Nephron progenitor cell (in vitro differentiated cells): ENCODE data around the gene LYRM4.

ENCODE experiments used
- DNase-seq: peaks from one replicate; pipeline ENCODE4 v3.0.0; 2021
- H3K27ac Mint-ChIP-seq: 2 replicates; pipeline ENCODE4 v1.8.0; 2021; ENCODE audit warnings: mild to moderate bottlenecking, moderate library complexity, mixed read lengths
- H3K27me3 Mint-ChIP-seq: 2 replicates; pipeline ENCODE4 v1.8.0; 2021; ENCODE audit warnings: mild to moderate bottlenecking, low read depth, mixed read lengths; ENCODE audit not compliant: poor library complexity
- H3K36me3 Mint-ChIP-seq: 2 replicates; pipeline ENCODE4 v1.8.0; 2021; ENCODE audit warnings: low read depth, mixed read lengths
- H3K4me1 Mint-ChIP-seq: 2 replicates; pipeline ENCODE4 v1.8.0; 2021; ENCODE audit warnings: mixed read lengths
- H3K4me3 Mint-ChIP-seq: 2 replicates; pipeline ENCODE4 v1.8.0; 2021; ENCODE audit warnings: mild to moderate bottlenecking, moderate library complexity, mixed read lengths
- H3K9me3 Mint-ChIP-seq: 2 replicates; pipeline ENCODE4 v1.8.0; 2021; ENCODE audit warnings: mild to moderate bottlenecking, moderate library complexity, mixed read lengths
- TF ChIP-seq, protein P1 (sequence below): fragments of 200-600 bp; sonication (generic); IDR thresholded peaks from 2 replicates; pipeline ENCODE4 v1.5.0; 2021; ENCODE audit warnings: antibody characterized with exemption

Gene LYRM4

DNA sequence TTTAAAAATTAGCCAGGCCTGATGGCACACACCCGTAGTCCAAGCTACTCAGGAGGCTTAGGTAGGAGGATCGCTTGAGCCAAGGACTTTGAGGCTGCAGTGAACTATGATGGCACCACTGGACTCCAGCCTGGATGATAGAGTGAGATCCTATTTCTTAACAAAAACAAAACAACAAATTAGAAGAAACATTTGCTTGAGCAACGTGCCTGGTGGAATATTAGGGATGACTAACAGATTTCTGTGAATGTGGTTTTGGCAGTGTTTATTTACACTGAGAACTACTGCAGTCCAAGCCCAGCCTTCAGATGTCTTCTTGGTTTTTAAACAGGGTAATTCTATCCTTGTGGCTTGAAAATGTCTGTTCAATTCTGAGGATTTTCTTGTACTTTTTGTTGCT is 166.4 kb downstream of the LYRM4 start:
- peaks cover 19% of the 10 kb centered on the region for H3K27me3 Mint-ChIP-seq
- H3K27ac Mint-ChIP-seq = no peak overlapping the region
- H3K4me3 Mint-ChIP-seq = no peak overlapping the region
- TF ChIP-seq, protein P1, sequence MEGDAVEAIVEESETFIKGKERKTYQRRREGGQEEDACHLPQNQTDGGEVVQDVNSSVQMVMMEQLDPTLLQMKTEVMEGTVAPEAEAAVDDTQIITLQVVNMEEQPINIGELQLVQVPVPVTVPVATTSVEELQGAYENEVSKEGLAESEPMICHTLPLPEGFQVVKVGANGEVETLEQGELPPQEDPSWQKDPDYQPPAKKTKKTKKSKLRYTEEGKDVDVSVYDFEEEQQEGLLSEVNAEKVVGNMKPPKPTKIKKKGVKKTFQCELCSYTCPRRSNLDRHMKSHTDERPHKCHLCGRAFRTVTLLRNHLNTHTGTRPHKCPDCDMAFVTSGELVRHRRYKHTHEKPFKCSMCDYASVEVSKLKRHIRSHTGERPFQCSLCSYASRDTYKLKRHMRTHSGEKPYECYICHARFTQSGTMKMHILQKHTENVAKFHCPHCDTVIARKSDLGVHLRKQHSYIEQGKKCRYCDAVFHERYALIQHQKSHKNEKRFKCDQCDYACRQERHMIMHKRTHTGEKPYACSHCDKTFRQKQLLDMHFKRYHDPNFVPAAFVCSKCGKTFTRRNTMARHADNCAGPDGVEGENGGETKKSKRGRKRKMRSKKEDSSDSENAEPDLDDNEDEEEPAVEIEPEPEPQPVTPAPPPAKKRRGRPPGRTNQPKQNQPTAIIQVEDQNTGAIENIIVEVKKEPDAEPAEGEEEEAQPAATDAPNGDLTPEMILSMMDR = no peak
- H3K4me1 Mint-ChIP-seq = peaks cover 26% of the 10 kb centered on the region
- H3K36me3 Mint-ChIP-seq = no peaks in the 10 kb centered on the region
- H3K9me3 Mint-ChIP-seq = no peaks in the 10 kb centered on the region
- DNase-seq = no peak

DNA sequence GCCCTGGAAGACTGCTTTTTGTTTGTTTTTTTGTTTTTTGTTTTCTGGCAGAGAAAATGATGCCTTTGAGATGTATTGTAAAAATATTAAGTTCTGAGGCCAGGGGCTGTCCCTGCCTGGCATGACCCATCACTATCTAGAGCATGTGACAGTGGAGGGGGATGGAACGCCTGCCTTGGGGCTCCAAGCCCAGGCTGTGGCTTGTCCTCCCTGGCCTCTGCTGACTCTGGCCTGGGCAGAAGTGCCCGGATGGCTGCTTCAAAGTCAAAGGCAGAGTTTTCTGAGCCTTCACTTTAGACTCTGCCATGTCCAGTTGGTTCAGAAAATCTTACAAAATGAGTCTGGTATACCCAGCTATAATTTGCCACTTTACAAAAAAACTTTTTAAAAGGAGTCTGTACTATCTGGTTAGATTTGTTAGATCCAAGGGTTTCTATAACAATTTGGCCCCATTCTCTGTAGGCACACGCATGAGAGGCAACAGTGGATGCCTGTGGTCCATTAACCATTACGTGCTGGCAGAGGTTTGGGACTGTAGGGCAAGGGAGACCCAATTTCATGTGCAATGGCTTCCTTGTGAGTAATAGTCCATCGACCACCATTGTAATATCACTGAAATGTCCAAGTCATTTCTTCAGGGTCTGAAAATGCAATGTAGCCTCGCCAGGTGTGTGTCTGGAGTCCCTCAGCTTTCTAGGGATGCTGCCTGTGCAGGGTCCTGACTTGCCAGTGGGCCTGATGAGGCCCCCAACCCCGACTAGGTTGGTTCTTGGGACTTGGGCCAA is 167.3 kb downstream of the LYRM4 start:
- H3K36me3 Mint-ChIP-seq = no peaks in the 10 kb centered on the region
- no peak overlapping the region for H3K27ac Mint-ChIP-seq
- H3K4me1 Mint-ChIP-seq = peaks cover 26% of the 10 kb centered on the region
- no peak overlapping the region for H3K4me3 Mint-ChIP-seq
- TF ChIP-seq, protein P1 = no peak
- peaks cover 24% of the 10 kb centered on the region for H3K27me3 Mint-ChIP-seq
- no peak for DNase-seq
- H3K9me3 Mint-ChIP-seq = no peaks in the 10 kb centered on the region

DNA sequence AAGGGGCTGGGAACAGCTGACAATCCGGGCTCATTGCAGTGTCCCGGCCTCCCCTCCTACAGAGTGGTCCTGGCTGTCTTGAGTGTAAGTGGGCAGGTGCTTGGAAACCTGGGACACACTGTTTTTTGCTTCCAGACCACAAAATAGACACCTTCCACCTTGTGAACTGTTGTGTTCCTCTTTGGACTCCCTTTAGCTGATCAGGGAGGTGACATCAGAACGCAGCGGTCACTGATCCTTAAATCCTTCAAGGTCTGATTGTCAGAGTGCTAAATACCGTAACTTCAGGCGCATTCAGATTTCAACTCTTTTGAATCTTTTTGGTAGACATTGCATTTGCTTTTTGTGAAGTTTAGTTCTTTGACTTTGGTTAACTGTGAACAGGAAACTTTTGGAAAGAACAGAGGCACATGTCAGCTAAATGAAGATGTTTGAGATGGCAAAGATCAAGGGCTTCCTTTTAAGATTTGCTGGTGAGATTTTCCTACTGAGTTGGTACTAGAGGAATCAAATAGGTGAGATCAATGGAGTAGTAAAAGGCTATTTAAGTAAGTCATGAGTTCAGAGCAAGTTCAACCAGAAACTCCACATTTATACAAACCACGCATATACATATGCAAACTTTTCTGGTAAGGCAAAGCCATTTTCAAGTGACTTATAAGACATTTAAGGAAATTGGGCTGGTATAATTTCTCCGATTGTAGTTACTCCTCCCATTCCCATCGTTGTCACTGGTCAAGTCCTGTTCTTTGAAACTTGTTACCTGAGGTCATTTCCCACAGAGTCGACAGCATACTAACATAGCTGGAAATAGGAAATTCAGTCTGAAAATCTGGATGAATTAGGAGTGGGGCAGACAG is 169.3 kb downstream of the LYRM4 start:
- Mint-ChIP-seq H3K27ac (no peak overlapping the region), H3K36me3 (no peaks in the 10 kb centered on the region), H3K4me3 (no peak overlapping the region), H3K9me3 (no peaks in the 10 kb centered on the region), H3K4me1 (peaks cover 31% of the 10 kb centered on the region), H3K27me3 (peaks cover 35% of the 10 kb centered on the region)
- no peak for DNase-seq
- TF ChIP-seq, protein P1 = no peak

DNA sequence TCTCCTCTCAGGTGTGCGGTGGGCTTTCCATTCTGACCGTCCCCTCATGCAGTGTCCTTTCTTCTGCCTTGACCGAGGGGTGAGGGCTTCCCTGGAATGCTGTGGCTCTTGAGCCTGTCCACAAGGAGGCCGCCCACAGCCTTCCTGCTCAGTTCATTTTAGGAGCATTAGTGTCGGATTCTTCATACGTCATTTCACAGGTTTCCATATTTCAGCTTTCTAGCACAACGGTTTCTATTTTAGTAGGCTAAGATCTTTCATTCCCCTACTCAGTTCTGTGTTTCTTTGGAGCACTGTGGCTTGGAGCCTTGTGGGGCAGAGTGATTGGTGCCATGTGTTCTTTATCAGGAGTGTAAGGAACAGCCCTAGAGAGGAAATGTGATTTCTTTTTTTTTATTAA is 170.1 kb downstream of the LYRM4 start:
- TF ChIP-seq, protein P1 = no peak
- DNase-seq = no peak
- H3K4me1 Mint-ChIP-seq = peaks cover 31% of the 10 kb centered on the region
- no peaks in the 10 kb centered on the region for H3K9me3 Mint-ChIP-seq
- H3K27me3 Mint-ChIP-seq = peaks cover 41% of the 10 kb centered on the region
- H3K4me3 Mint-ChIP-seq = no peak overlapping the region
- no peak overlapping the region for H3K27ac Mint-ChIP-seq
- H3K36me3 Mint-ChIP-seq = no peaks in the 10 kb centered on the region

GRCh38 chr6:5089481-5090438 is 171.0 kb downstream of the LYRM4 start:
- peaks cover 49% of the 10 kb centered on the region for H3K27me3 Mint-ChIP-seq
- no peak overlapping the region for H3K4me3 Mint-ChIP-seq
- H3K9me3 Mint-ChIP-seq = no peaks in the 10 kb centered on the region
- no peak for DNase-seq
- TF ChIP-seq, protein P1 = no peak
- no peak overlapping the region for H3K27ac Mint-ChIP-seq
- H3K36me3 Mint-ChIP-seq = no peaks in the 10 kb centered on the region
- peaks cover 31% of the 10 kb centered on the region for H3K4me1 Mint-ChIP-seq
